Mesothelial cell of epicardium (in vitro differentiated cells): Measurements from ENCODE around the gene SLC16A11. TPM values are rescaled to one million over a fixed set of nuclear protein-coding genes. Genes with fewer than 3 reads are reported as not detected.

Experiments
- DNase-seq, 2 experiments: peaks; one replicate each; pipeline ENCODE4 v3.0.0; 2021; ENCODE audit warnings: low spot score in 2 of 2; ENCODE audit not compliant: unreplicated experiment in 2 of 2
- H3K27ac Mint-ChIP-seq: 2 replicates; pipeline ENCODE4 v1.8.0; 2021; ENCODE audit warnings: mixed read lengths
- H3K27me3 Mint-ChIP-seq: 2 replicates; pipeline ENCODE4 v1.8.0; 2021; ENCODE audit warnings: low read depth, mixed read lengths
- H3K36me3 Mint-ChIP-seq: 2 replicates; pipeline ENCODE4 v1.8.0; 2021; ENCODE audit warnings: mixed read lengths
- H3K4me1 Mint-ChIP-seq: 2 replicates; pipeline ENCODE4 v1.8.0; 2021; ENCODE audit warnings: mixed read lengths
- H3K4me3 Mint-ChIP-seq: 2 replicates; pipeline ENCODE4 v1.8.0; 2021; ENCODE audit warnings: mild to moderate bottlenecking, moderate library complexity, mixed read lengths
- H3K9me3 Mint-ChIP-seq: 2 replicates; pipeline ENCODE4 v1.8.0; 2021; ENCODE audit warnings: mixed read lengths
- CTCF ChIP-seq: fragments of 200-600 bp; sonication (generic); IDR thresholded peaks from one replicate; pipeline ENCODE4 v1.5.0; 2021; ENCODE audit warnings: antibody characterized with exemption; ENCODE audit not compliant: unreplicated experiment
- total RNA-seq: library from RNA; stranded (reverse); gene quantifications from 3 replicates; pipeline ENCODE4 v1.2.1, GENCODE V29; 2021

SLC16A11 gene
- total RNA-seq, 1 donor from 2014 or later = 5.1 TPM

DNA sequence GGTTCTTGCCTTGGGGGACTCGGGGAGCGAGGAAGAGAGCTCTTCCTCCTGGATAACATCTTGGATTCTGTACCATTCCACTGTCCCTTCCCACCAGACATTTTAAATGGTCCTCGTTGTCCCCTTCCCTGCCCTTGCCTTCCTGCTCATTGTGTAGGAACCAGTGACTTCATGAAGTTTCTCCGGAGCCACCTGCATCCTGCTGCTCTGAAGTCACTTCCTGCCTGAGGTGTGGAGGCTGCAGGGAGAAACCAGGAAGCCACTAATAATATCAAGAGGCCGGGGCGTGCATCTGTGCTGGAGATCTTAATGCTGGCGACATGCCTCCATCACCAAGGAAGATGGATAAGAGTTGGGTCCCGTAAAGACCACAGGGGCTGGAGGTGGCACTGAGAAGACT lies 14.2 kb downstream of the SLC16A11 start:
- no peak overlapping the region for H3K27ac Mint-ChIP-seq
- H3K27me3 Mint-ChIP-seq = peaks cover 15% of the 10 kb centered on the region
- no peak overlapping the region for H3K4me3 Mint-ChIP-seq
- H3K9me3 Mint-ChIP-seq = no peaks in the 10 kb centered on the region
- no peak for DNase-seq
- H3K4me1 Mint-ChIP-seq = no peaks in the 10 kb centered on the region
- no peak for TF ChIP-seq CTCF
- no peaks in the 10 kb centered on the region for H3K36me3 Mint-ChIP-seq

- no peaks in the 10 kb centered on the region for H3K9me3 Mint-ChIP-seq
- H3K36me3 Mint-ChIP-seq = no peaks in the 10 kb centered on the region
- H3K27ac Mint-ChIP-seq = no peak overlapping the region
- TF ChIP-seq CTCF = no peak
- DNase-seq = no peak
- H3K4me3 Mint-ChIP-seq = no peak overlapping the region
- no peaks in the 10 kb centered on the region for H3K4me1 Mint-ChIP-seq
- H3K27me3 Mint-ChIP-seq = peaks cover 21% of the 10 kb centered on the region
These were observed 14.8 kb downstream of the SLC16A11 start for GRCh38 chr17:7029096-7029495.

DNA sequence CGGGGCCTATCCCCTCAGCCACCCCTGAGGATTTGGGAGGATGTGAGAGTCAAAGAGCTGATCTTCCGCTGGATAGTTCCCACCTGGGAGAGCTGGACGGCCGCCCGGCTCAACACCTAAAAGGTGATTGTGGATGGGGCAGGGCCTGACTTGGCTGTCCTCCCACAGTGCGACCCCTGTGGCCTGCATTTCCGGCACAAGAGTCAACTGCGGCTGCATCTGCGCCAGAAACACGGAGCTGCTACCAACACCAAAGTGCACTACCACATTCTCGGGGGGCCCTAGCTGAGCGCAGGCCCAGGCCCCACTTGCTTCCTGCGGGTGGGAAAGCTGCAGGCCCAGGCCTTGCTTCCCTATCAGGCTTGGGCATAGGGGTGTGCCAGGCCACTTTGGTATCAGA lies 16.6 kb downstream of the SLC16A11 start:
- Mint-ChIP-seq H3K36me3 (no peaks in the 10 kb centered on the region), H3K9me3 (no peaks in the 10 kb centered on the region), H3K4me3 (no peak overlapping the region), H3K27me3 (peaks cover 38% of the 10 kb centered on the region), H3K27ac (no peak overlapping the region), H3K4me1 (peaks cover 4% of the 10 kb centered on the region)
- TF ChIP-seq CTCF = no peak
- no peak for DNase-seq

DNA sequence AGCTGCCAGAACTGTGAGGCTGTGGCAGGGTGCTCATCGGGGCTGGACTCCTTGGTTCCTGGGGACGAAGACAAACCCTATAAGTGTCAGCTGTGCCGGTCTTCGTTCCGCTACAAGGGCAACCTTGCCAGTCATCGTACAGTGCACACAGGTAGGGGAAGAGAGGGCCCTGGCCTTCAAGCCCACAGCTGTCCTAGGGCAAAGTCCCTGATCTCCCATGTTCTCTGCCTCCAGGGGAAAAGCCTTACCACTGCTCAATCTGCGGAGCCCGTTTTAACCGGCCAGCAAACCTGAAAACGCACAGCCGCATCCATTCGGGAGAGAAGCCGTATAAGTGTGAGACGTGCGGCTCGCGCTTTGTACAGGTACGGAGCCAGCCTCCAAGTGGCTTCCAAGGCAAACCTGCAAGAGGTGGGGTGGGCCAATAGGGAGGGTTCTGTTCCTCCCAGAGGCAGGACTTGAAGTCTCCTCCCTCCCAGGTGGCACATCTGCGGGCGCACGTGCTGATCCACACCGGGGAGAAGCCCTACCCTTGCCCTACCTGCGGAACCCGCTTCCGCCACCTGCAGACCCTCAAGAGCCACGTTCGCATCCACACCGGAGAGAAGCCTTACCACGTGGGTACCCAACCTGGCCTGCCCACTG lies 17.3 kb downstream of the SLC16A11 start:
- peaks cover 46% of the 10 kb centered on the region for H3K27me3 Mint-ChIP-seq
- H3K9me3 Mint-ChIP-seq = no peaks in the 10 kb centered on the region
- no peak for DNase-seq
- H3K4me1 Mint-ChIP-seq = peaks cover 7% of the 10 kb centered on the region
- H3K27ac Mint-ChIP-seq = no peak overlapping the region
- H3K4me3 Mint-ChIP-seq = no peak overlapping the region
- TF ChIP-seq CTCF = no peak
- no peaks in the 10 kb centered on the region for H3K36me3 Mint-ChIP-seq

- Mint-ChIP-seq H3K9me3 (no peaks in the 10 kb centered on the region), H3K36me3 (no peaks in the 10 kb centered on the region), H3K4me3 (no peak overlapping the region), H3K27ac (no peak overlapping the region), H3K4me1 (peaks cover 12% of the 10 kb centered on the region), H3K27me3 (peaks cover 58% of the 10 kb centered on the region)
- TF ChIP-seq CTCF = no peak
- DNase-seq = no peak
These were observed 18.6 kb downstream of the SLC16A11 start for GRCh38 chr17:7025245-7025644.

DNA sequence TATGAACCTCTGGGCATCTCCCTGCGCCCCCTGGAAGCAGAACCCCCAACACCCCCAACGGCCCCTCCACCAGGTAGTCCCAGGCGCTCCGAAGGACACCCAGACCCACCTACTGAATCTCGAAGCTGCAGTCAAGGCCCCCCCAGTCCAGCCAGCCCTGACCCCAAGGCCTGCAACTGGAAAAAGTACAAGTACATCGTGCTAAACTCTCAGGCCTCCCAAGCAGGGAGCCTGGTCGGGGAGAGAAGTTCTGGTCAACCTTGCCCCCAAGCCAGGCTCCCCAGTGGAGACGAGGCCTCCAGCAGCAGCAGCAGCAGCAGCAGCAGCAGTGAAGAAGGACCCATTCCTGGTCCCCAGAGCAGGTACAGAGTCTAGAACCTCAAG lies 19.5 kb downstream of the SLC16A11 start:
- Mint-ChIP-seq H3K4me1 (peaks cover 18% of the 10 kb centered on the region), H3K27me3 (peaks cover 57% of the 10 kb centered on the region), H3K4me3 (no peak overlapping the region), H3K27ac (no peak overlapping the region), H3K36me3 (no peaks in the 10 kb centered on the region), H3K9me3 (no peaks in the 10 kb centered on the region)
- TF ChIP-seq CTCF = no peak
- no peak for DNase-seq
